ENCODE measurements around the gene C3orf18.

C3orf18 gene

GRCh38 chr3:50587806-50588758, 20.5 kb upstream of the C3orf18 start:
- H3K27ac ChIP-seq (ENCODE audit: low read depth, low read length, severe bottlenecking): no peak overlapping the region
- H3K4me1 ChIP-seq (ENCODE audit: control insufficient read depth, insufficient read depth, low read length, poor library complexity, severe bottlenecking): no peaks in the 10 kb centered on the region
- no peaks in the 10 kb centered on the region for H3K9me3 ChIP-seq (ENCODE audit: control insufficient read depth, low read length)
- WGBS, 2 experiments (ENCODE audit: insufficient coverage in 2 of 2): 88 to 92% methylated on average over 15 to 16 of the region's 17 CpGs
- no peak overlapping the region for H3K4me3 ChIP-seq (ENCODE audit: extremely low read depth, insufficient read depth, low read length, poor library complexity, severe bottlenecking)
- no peaks in the 10 kb centered on the region for H3K36me3 ChIP-seq (ENCODE audit: control insufficient read depth, insufficient read depth, low read length)

DNA sequence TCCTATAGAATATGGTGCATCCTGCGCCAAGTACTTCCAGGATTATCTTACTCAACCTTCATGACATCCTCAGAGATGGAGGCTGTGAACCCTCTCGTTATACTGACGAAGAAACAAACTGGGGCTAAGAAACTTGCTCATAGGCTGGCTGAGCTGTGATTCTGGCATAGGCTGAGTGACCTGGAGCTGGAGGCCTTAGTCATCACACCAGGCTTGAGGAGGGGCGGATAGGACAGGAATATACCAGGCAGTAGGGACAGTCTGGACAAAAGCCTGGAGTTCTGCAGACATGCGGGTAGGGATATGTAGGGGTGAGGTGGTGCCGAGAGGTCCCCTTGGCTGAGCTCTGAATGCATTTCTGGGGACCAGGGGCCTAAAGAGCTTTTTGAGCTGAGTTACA, 19.8 kb upstream of the C3orf18 start:
- Histone ChIP-seq H3K4me3 (ENCODE audit: extremely low read depth, insufficient read depth, low read length, poor library complexity, severe bottlenecking) (no peak overlapping the region), H3K36me3 (ENCODE audit: control insufficient read depth, insufficient read depth, low read length) (no peaks in the 10 kb centered on the region), H3K27ac (ENCODE audit: low read depth, low read length, severe bottlenecking) (no peak overlapping the region), H3K4me1 (ENCODE audit: control insufficient read depth, insufficient read depth, low read length, poor library complexity, severe bottlenecking) (no peaks in the 10 kb centered on the region), H3K9me3 (ENCODE audit: control insufficient read depth, low read length) (no peaks in the 10 kb centered on the region)
- 92 to 94% methylated on average over 3 to 5 of the region's 6 CpGs for WGBS, 2 experiments (ENCODE audit: insufficient coverage in 2 of 2)

DNA sequence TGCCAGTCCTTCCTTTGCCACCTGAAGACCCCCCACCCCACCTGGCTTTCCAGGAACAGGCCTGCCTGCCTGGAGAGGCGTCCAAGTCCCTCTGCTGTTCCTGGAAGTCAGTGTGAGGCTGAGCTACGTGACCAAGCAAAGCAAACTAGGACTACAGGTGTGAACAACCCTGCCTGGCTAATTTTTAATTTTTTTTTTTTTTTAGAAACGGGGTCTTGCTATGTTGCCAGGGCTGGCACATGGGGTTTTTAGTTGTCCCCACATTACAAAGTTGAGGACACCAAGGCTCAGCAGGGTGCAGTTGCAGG, 19.2 kb upstream of the C3orf18 start:
- WGBS, 2 experiments (ENCODE audit: insufficient coverage in 2 of 2): 95 to 100% methylated on average over 2 to 3 of the region's 3 CpGs
- Histone ChIP-seq H3K4me1 (ENCODE audit: control insufficient read depth, insufficient read depth, low read length, poor library complexity, severe bottlenecking) (no peaks in the 10 kb centered on the region), H3K27ac (ENCODE audit: low read depth, low read length, severe bottlenecking) (no peak overlapping the region), H3K9me3 (ENCODE audit: control insufficient read depth, low read length) (no peaks in the 10 kb centered on the region), H3K4me3 (ENCODE audit: extremely low read depth, insufficient read depth, low read length, poor library complexity, severe bottlenecking) (no peak overlapping the region), H3K36me3 (ENCODE audit: control insufficient read depth, insufficient read depth, low read length) (no peaks in the 10 kb centered on the region)

GRCh38 chr3:50585919-50586762, 18.6 kb upstream of the C3orf18 start:
- no peaks in the 10 kb centered on the region for H3K36me3 ChIP-seq (ENCODE audit: control insufficient read depth, insufficient read depth, low read length)
- no peak overlapping the region for H3K4me3 ChIP-seq (ENCODE audit: extremely low read depth, insufficient read depth, low read length, poor library complexity, severe bottlenecking)
- H3K9me3 ChIP-seq (ENCODE audit: control insufficient read depth, low read length): no peaks in the 10 kb centered on the region
- no peak overlapping the region for H3K27ac ChIP-seq (ENCODE audit: low read depth, low read length, severe bottlenecking)
- H3K4me1 ChIP-seq (ENCODE audit: control insufficient read depth, insufficient read depth, low read length, poor library complexity, severe bottlenecking): no peaks in the 10 kb centered on the region
- 97 to 100% methylated on average over 2 to 3 of the region's 6 CpGs for WGBS, 2 experiments (ENCODE audit: insufficient coverage in 2 of 2)

DNA sequence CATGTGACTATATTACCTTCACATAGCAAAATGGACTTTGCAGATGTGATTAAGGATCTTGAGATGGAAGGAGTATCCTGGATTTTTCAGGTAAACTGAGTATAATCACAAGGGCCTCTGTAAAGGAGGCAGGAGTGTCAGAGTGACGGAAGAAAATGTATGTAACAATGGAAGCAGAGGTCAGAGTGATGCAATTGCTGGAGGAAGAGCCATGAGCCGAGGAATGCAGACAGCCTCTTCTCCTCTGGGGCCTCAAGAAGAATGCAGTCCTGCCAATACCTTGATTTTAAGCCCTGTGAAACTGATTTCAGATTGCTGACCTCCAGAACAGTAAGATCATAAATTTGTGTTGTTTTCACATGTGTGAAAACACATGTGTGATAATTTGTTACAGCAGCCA, 16.8 kb upstream of the C3orf18 start:
- WGBS, 2 experiments (ENCODE audit: insufficient coverage in 2 of 2): 68 to 94% methylated on average over 2 of the region's 2 CpGs
- no peak overlapping the region for H3K4me3 ChIP-seq (ENCODE audit: extremely low read depth, insufficient read depth, low read length, poor library complexity, severe bottlenecking)
- H3K4me1 ChIP-seq (ENCODE audit: control insufficient read depth, insufficient read depth, low read length, poor library complexity, severe bottlenecking): no peaks in the 10 kb centered on the region
- H3K9me3 ChIP-seq (ENCODE audit: control insufficient read depth, low read length): no peaks in the 10 kb centered on the region
- peak overlapping the region; percentile 50 for H3K27ac ChIP-seq (ENCODE audit: low read depth, low read length, severe bottlenecking)
- H3K36me3 ChIP-seq (ENCODE audit: control insufficient read depth, insufficient read depth, low read length): peaks cover 8% of the 10 kb centered on the region

DNA sequence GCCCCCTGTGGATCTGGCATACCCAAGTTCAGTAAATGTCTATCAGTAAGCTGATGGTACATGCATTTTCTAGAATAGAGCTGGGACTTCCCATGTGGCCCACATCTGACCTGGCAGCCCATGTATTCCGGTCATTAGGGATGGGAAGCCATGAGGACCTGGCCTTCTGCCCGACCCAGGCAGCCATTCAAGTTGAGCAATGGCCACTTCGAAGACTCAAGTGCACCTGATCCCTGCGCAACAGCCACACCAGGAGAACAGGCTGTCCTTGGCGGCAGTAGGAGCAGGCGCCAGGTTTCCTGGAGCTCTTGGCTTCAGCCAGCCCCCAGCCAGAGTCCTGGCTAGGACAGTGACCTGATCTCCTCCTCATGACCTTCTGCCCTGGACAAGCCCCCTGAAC, 16.4 kb upstream of the C3orf18 start:
- H3K36me3 ChIP-seq (ENCODE audit: control insufficient read depth, insufficient read depth, low read length): peaks cover 8% of the 10 kb centered on the region
- H3K27ac ChIP-seq (ENCODE audit: low read depth, low read length, severe bottlenecking): peak overlapping the region; percentile 50
- H3K4me3 ChIP-seq (ENCODE audit: extremely low read depth, insufficient read depth, low read length, poor library complexity, severe bottlenecking): no peak overlapping the region
- no peaks in the 10 kb centered on the region for H3K4me1 ChIP-seq (ENCODE audit: control insufficient read depth, insufficient read depth, low read length, poor library complexity, severe bottlenecking)
- H3K9me3 ChIP-seq (ENCODE audit: control insufficient read depth, low read length): no peaks in the 10 kb centered on the region
- 91% methylated on average over 6 of the region's 6 CpGs for WGBS, 2 experiments (ENCODE audit: insufficient coverage in 2 of 2)

- Histone ChIP-seq H3K27ac (ENCODE audit: low read depth, low read length, severe bottlenecking) (no peak overlapping the region), H3K36me3 (ENCODE audit: control insufficient read depth, insufficient read depth, low read length) (peaks cover 17% of the 10 kb centered on the region), H3K9me3 (ENCODE audit: control insufficient read depth, low read length) (no peaks in the 10 kb centered on the region), H3K4me3 (ENCODE audit: extremely low read depth, insufficient read depth, low read length, poor library complexity, severe bottlenecking) (no peak overlapping the region), H3K4me1 (ENCODE audit: control insufficient read depth, insufficient read depth, low read length, poor library complexity, severe bottlenecking) (no peaks in the 10 kb centered on the region)
- 89 to 93% methylated on average over 6 to 7 of the region's 9 CpGs for WGBS, 2 experiments (ENCODE audit: insufficient coverage in 2 of 2)
Observed at GRCh38 chr3:50582083-50582482, 14.5 kb upstream of the C3orf18 start.

- Histone ChIP-seq H3K4me1 (ENCODE audit: control insufficient read depth, insufficient read depth, low read length, poor library complexity, severe bottlenecking) (no peaks in the 10 kb centered on the region), H3K36me3 (ENCODE audit: control insufficient read depth, insufficient read depth, low read length) (peaks cover 17% of the 10 kb centered on the region), H3K9me3 (ENCODE audit: control insufficient read depth, low read length) (no peaks in the 10 kb centered on the region), H3K4me3 (ENCODE audit: extremely low read depth, insufficient read depth, low read length, poor library complexity, severe bottlenecking) (no peak overlapping the region), H3K27ac (ENCODE audit: low read depth, low read length, severe bottlenecking) (no peak overlapping the region)
- WGBS, 2 experiments (ENCODE audit: insufficient coverage in 2 of 2): 100% methylated on average over 1 to 2 of the region's 2 CpGs
Observed at GRCh38 chr3:50581459-50581842, 13.9 kb upstream of the C3orf18 start.

- Histone ChIP-seq H3K4me1 (ENCODE audit: control insufficient read depth, insufficient read depth, low read length, poor library complexity, severe bottlenecking) (no peaks in the 10 kb centered on the region), H3K27ac (ENCODE audit: low read depth, low read length, severe bottlenecking) (no peak overlapping the region), H3K36me3 (ENCODE audit: control insufficient read depth, insufficient read depth, low read length) (peaks cover 21% of the 10 kb centered on the region), H3K9me3 (ENCODE audit: control insufficient read depth, low read length) (no peaks in the 10 kb centered on the region), H3K4me3 (ENCODE audit: extremely low read depth, insufficient read depth, low read length, poor library complexity, severe bottlenecking) (no peak overlapping the region)
- 82 to 94% methylated on average over 6 to 7 of the region's 9 CpGs for WGBS, 2 experiments (ENCODE audit: insufficient coverage in 2 of 2)
Observed at GRCh38 chr3:50580683-50581458, 13.3 kb upstream of the C3orf18 start.

DNA sequence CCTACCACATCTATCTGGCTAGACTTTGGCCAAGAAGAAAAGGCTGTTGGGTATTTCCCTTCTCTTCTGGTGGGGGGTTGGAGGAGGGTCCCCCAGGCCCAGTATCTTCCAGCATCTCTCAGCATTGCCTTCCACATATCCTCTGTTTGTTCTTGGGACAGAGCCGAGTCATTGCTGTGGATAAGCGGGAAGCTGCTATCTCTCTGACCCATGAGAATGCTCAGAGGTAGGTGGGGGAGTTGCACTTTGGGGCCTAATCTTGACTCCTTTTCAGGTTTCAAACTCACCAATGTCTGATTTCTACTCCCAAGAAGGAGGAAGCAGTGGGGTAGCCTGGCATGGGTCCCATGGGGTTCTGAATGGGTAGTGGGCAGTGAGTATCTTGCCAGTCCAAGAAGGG, 9.8 kb upstream of the C3orf18 start:
- WGBS, 2 experiments (ENCODE audit: insufficient coverage in 2 of 2): 100% methylated on average over 2 of the region's 2 CpGs; no CpG with 5 or more reads in 1 of the 2 experiments
- Histone ChIP-seq H3K27ac (ENCODE audit: low read depth, low read length, severe bottlenecking) (no peak overlapping the region), H3K4me1 (ENCODE audit: control insufficient read depth, insufficient read depth, low read length, poor library complexity, severe bottlenecking) (no peaks in the 10 kb centered on the region), H3K4me3 (ENCODE audit: extremely low read depth, insufficient read depth, low read length, poor library complexity, severe bottlenecking) (no peak overlapping the region), H3K9me3 (ENCODE audit: control insufficient read depth, low read length) (no peaks in the 10 kb centered on the region), H3K36me3 (ENCODE audit: control insufficient read depth, insufficient read depth, low read length) (peaks cover 24% of the 10 kb centered on the region)
